ENCODE measurements around the gene TRPM2. TPM values are rescaled to one million over a fixed set of nuclear protein-coding genes. Genes with fewer than 3 reads are reported as not detected.
A peak's percentile ranks its signal among the peaks of the same experiment; 100 is the strongest.
"Not testable (repeated sequence)": the region's sequence is repeated elsewhere in the genome, so short reads cannot be mapped to it uniquely, and the experiment has no call there.

TRPM2 gene
- total RNA-seq, 4 donors from 2014 or later: 1.6 to 3.5 (median 2.7) TPM

DNA sequence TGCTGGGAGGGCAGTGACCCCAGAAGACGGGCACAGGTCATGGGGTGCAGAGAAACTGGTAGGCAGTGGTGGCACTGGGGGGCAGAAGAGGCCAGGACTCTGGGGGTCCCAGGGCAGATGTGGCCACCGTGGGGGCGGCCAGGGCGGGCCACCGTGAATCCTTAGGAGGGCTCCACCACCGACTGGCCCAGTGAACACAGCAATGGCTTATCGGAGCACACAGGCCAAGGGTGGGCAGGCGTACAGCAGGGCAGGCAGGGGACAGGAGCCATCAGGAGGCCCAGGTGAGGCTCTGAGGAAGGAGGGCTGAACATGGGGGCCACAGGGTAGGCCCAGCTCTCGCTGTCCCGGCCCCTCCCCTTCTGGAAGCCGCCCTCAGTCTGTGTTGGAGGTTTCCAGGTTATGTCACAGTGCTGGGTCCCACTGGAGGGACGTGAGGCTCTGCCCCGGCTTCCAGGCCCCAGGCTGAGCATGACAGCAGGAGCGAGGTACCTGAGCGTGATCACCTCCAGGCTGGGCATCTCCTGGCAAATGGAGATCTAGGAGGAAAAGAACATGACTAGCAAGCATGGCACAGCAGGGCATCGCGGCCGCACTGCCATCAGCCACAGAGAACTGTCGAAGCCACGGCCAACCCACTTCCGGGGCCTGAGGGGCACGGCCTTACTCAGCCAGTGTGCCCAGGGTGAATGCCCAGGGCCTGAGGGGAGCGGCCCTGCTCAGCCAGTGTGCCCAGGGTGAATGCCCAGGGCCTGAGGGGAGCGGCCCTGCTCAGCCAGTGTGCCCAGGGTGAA, 18.0 kb upstream of the TRPM2 start:
- intact Hi-C loops (cut with DNase I): loop anchor here (2.0 to 5.0 kb wide), 2 partner anchors 37 to 122 kb away; partner anchors contain the start of gene LRRC3
- H3K27ac ChIP-seq (replicated peaks in 1 of 4): no peak overlapping the region

DNA sequence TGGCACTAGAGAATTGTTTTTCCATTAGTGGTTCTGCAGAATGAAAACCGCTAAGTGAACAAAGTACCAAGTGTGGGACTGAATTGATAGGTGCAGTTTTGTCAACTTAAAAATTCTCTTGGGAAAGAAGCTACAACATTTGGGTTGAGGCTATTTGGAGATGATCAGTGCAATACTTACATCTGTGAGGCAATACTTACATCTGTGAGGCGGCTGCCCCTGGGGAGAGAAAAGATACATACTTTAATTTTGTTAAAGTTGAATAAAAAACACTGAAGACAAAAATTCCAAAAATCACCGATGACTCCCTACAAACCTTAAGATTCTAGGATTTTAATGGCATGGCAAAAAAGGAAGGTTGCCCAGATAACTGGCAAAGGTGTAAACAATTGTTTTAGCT, 16.0 kb upstream of the TRPM2 start:
- Histone ChIP-seq H3K4me3 (no peak overlapping the region), H3K27me3 (no peaks in the 10 kb centered on the region), H3K36me3 (peaks cover 0 to 35% (median 28%) of the 10 kb centered on the region in 4 donors), H3K27ac (replicated peaks in 1 of 4) (peak overlapping the region; percentile 89 to 99 (median 98)), H3K9me3 (no peaks in the 10 kb centered on the region), H3K4me1 (peaks cover 10 to 28% (median 21%) of the 10 kb centered on the region in 4 donors)
- intact Hi-C loops (cut with DNase I): loop anchor here (2.0 to 5.0 kb wide), 2 partner anchors 39 to 120 kb away; partner anchors contain the start of gene LRRC3
- WGBS: 73% methylated on average over 3 of the region's 3 CpGs
- TF ChIP-seq POLR2A (IDR thresholded peaks at IDR 0.05; ENCODE audit: low read depth): no peak
- no peak for TF ChIP-seq EP300 (IDR thresholded peaks at IDR 0.05)
- TF ChIP-seq, protein P1, sequence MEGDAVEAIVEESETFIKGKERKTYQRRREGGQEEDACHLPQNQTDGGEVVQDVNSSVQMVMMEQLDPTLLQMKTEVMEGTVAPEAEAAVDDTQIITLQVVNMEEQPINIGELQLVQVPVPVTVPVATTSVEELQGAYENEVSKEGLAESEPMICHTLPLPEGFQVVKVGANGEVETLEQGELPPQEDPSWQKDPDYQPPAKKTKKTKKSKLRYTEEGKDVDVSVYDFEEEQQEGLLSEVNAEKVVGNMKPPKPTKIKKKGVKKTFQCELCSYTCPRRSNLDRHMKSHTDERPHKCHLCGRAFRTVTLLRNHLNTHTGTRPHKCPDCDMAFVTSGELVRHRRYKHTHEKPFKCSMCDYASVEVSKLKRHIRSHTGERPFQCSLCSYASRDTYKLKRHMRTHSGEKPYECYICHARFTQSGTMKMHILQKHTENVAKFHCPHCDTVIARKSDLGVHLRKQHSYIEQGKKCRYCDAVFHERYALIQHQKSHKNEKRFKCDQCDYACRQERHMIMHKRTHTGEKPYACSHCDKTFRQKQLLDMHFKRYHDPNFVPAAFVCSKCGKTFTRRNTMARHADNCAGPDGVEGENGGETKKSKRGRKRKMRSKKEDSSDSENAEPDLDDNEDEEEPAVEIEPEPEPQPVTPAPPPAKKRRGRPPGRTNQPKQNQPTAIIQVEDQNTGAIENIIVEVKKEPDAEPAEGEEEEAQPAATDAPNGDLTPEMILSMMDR (IDR thresholded peaks at IDR 0.05): no peak
- no peak for TF ChIP-seq POLR2AphosphoS5 (IDR thresholded peaks at IDR 0.05)
- DNase-seq (ENCODE audit: extremely low spot score): no peak

More for the DNA sequence above, 18.0 kb upstream of the TRPM2 start:
- WGBS: 90% methylated on average over 21 of the region's 24 CpGs
- DNase-seq (ENCODE audit: extremely low spot score): no peak
- peaks cover 0 to 55% (median 47%) of the 10 kb centered on the region in 4 donors for H3K36me3 ChIP-seq
- H3K4me3 ChIP-seq: no peak overlapping the region
- TF ChIP-seq, protein P1 (IDR thresholded peaks at IDR 0.05): no peak
- no peak for TF ChIP-seq POLR2A (IDR thresholded peaks at IDR 0.05; ENCODE audit: low read depth)
- TF ChIP-seq POLR2AphosphoS5 (IDR thresholded peaks at IDR 0.05): no peak
- TF ChIP-seq EP300 (IDR thresholded peaks at IDR 0.05): no peak
- peaks cover 10 to 28% (median 21%) of the 10 kb centered on the region in 4 donors for H3K4me1 ChIP-seq
- H3K9me3 ChIP-seq: no peaks in the 10 kb centered on the region
- H3K27me3 ChIP-seq: no peaks in the 10 kb centered on the region

DNA sequence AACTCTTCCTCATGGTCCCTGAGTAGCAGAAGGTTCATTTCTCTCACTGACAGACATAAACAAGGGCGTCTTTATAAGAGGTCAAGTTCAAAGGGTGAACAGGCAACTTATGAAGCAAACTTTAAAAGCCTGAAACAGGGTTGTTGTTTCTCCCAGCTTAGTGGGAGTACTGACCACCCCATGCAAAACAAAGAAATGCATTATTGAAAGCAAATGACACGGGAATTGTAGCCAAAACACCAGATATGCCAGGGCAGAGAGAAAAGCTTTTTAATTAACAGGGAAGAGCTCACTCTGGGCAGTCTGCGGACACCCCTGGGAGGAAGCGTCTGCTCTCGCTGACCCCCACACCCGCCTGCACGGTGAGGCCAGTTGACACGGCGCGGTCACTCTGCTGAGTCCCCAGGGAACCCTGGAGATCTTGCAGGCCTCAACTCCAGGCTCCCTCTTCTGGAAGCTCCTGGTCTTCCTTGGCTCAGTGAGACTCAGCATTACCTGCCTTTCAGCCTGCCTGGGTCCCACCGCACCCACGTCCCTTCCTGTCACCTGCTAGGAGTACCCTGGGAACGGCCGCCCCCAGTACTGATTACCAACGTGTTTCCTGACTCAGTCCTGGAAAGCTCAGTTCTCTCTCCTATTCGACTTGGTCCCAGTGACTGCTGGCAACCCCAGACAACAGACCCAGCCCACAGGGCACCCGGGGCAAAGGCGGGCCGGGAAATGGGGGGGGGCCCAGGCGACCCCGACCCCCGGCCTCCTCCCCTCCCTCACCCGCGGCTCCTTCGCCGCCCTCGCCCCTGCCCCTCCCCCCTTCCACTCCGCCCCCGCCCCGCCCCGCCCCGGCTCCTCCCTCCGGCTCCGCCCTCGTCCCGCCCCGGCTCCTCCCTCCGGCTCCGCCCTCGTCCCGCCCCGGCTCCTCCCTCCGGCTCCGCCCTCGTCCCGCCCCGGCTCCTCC, 15.2 kb upstream of the TRPM2 start:
- TF ChIP-seq POLR2A (IDR thresholded peaks at IDR 0.05; ENCODE audit: low read depth) (no peak), POLR2AphosphoS5 (IDR thresholded peaks at IDR 0.05) (peak in 1 of 2 donors; percentile 29)
- TF ChIP-seq, protein P1 (IDR thresholded peaks at IDR 0.05): peak; percentile 39 to 51 (median 49)
- no peak for DNase-seq (ENCODE audit: extremely low spot score)
- Histone ChIP-seq H3K36me3 (peaks cover 0 to 28% (median 22%) of the 10 kb centered on the region in 4 donors), H3K27ac (replicated peaks in 1 of 4) (peak overlapping the region; percentile 89 to 99 (median 98)), H3K9me3 (no peaks in the 10 kb centered on the region), H3K4me3 (peak overlapping the region; percentile 68 to 94 (median 75)), H3K27me3 (no peaks in the 10 kb centered on the region), H3K4me1 (peaks cover 10 to 28% (median 21%) of the 10 kb centered on the region in 4 donors)
- 5% methylated on average over 7 of the region's 47 CpGs for WGBS
- intact Hi-C loops (cut with DNase I): loop anchor here (2.0 to 5.0 kb wide), 2 partner anchors 39 to 119 kb away; partner anchors contain the start of gene LRRC3

DNA sequence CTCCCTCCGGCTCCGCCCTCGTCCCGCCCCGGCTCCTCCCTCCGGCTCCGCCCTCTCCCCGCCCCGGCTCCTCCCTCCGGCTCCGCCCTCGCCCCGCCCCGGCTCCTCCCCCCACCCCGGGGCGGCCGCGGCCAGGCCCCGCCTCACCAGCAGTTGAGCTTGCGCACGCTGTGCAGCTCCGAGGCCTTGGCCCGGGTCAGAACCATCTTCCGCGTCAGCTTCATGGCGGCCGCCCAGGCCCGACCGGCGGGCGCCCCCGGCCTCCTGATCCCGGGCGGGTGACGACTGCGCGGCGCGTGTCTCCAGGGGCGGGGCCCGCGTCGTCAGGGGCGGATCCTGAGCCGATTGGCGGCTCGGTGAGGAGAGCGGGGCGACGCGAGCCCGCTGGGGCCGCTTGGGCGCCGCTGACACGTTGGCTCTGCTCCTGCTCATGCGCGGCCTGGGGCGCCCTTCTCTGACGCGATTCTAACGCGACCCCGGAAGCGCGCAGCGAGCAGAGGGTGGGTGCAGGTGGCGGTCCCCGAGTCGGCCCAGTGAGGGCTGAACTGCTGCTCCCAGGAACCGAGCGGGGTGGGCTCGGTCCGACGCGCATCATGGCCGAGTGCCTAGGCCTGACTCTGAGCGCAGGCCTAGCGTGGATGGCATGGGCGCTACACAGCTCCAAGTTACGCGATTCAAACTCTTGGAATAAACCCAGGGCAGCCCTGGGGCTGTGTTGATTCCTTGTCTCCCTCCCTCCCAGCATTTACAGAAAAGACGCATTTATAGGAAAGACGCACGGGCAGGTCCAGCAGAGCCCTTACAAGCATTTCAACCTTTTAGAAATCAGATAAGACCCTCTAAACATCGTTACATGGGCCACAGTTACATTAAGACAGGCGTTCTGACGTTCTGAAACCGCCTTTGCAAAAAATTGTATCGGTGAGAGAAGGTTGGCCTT, 14.2 kb upstream of the TRPM2 start, which contains the start of gene CFAP410:
Gene CFAP410 (minus strand): TSS at position 420 of the 940 bp plus-strand sequence. CDS start 196 bp downstream, at position 224.
- TF ChIP-seq POLR2A (IDR thresholded peaks at IDR 0.05; ENCODE audit: low read depth): peak; percentile 84
- TF ChIP-seq EP300 (IDR thresholded peaks at IDR 0.05): no peak
- TF ChIP-seq POLR2AphosphoS5 (IDR thresholded peaks at IDR 0.05): peak; percentile 99
- TF ChIP-seq, protein P1 (IDR thresholded peaks at IDR 0.05): peak in 1 of 3 experiments; percentile 25
- peak; percentile 98 for DNase-seq (ENCODE audit: extremely low spot score)
- intact Hi-C loops (cut with DNase I): loop anchor here (5.0 kb wide), 1 partner anchor 118 kb away; the partner anchor contains the start of gene LRRC3
- WGBS: 3% methylated on average over 13 of the region's 90 CpGs
- Histone ChIP-seq H3K27me3 (no peaks in the 10 kb centered on the region), H3K9me3 (no peaks in the 10 kb centered on the region), H3K4me1 (peaks cover 10 to 25% (median 20%) of the 10 kb centered on the region in 4 donors), H3K27ac (replicated peaks in 1 of 4) (peak within 1 kb of the TSS; percentile 96 to 99 (median 98)), H3K36me3 (peaks cover 0 to 28% (median 22%) of the 10 kb centered on the region in 4 donors), H3K4me3 (peak within 1 kb of the TSS; percentile 68 to 94 (median 75))

DNA sequence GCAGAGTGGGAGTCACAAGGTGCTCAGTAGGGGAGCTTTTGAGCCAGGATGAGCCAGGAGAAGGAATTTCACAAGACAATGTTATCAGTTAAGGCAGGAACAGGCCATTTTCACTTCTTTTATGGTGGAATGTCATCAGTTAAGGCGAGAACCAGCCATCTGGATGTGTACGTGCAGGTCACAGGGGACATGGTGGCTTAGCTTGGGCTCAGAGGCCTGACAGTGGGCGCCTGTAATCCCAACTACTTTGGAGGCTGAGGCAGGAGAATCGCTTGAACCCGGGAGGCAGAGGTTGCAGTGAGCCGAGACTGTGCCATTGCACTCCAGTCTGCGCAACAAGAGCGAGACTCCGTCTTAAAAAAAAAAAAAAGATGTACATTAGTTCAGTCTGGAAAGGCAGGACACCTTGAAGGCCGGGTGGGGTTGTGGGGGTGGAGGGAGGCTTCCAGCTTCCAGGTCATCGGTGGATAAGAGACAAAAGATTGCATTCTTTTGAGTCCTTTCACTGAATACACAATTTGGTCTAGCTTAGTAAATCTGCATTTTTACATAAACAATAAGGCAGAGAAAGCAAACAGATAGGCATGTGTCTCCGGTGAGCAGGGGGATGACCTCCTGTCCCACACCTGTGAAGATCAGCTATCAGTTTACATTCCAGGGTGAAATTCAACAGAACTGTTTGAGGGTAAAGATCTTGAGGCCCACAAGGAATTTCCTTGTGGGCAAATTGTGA, 11.5 kb upstream of the TRPM2 start:
- 66% methylated on average over 12 of the region's 12 CpGs for WGBS
- H3K36me3 ChIP-seq; H3K27ac ChIP-seq (replicated peaks in 1 of 4); intact Hi-C loops (cut with DNase I); H3K4me3 ChIP-seq; H3K9me3 ChIP-seq; DNase-seq (ENCODE audit: extremely low spot score): not testable (repeated sequence)
- H3K27me3 ChIP-seq: peaks cover 0 to 21% (median 0%) of the 10 kb centered on the region in 4 donors
- peaks cover 10 to 25% (median 20%) of the 10 kb centered on the region in 4 donors for H3K4me1 ChIP-seq
